HG03442 (cell line): ENCODE results near the gene UNC5B.

Source experiments
- ATAC-seq: cut with Tn5 transposase; IDR thresholded peaks from one replicate; pipeline ENCODE4 v1.9.1; 2021; ENCODE audit warnings: mild to moderate bottlenecking, moderate library complexity; ENCODE audit not compliant: unreplicated experiment

Gene UNC5B

GRCh38 chr10:71221586-71222202 lies 9.3 kb downstream of the UNC5B start:
- ATAC-seq = no peak

DNA sequence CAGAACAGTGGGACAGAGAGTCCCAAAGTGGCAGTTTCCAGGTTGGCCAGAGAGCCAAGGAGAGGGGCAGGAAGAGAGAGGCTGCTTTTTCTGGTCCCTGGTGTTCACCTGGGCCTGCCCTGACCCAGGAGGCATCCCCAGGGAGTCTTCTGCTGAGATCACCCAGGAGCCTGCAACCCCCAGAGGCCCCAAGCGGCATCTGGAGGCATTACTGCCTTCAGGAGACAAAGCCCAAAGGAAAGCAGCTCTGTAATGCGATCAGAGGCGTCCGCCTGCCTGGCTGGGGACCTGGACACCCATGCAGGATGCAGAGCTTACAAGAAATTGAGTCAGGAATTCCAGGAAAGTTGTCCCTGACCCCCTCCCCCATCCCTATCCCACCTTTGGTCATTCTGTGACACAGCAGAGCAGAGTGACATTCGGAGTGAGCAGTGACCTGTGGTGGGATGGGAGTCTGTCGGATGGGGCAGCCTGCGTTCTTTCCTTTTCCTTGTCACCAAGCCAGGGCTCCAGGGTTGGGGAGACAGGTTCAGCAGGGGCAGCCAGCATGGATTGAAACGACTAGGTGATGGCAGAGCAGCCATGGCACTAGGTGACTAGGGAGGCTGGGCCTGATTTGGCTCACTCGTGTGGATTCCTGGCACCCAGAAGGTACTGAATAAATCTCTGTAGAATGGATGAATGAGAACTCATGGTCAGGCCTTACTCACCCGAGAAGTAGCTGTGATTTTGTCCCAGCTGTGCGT lies 10.4 kb downstream of the UNC5B start:
- no peak for ATAC-seq

GRCh38 chr10:71223347-71224058 lies 11.1 kb downstream of the UNC5B start:
- no peak for ATAC-seq

GRCh38 chr10:71225291-71226058 lies 13.1 kb downstream of the UNC5B start:
- no peak for ATAC-seq

DNA sequence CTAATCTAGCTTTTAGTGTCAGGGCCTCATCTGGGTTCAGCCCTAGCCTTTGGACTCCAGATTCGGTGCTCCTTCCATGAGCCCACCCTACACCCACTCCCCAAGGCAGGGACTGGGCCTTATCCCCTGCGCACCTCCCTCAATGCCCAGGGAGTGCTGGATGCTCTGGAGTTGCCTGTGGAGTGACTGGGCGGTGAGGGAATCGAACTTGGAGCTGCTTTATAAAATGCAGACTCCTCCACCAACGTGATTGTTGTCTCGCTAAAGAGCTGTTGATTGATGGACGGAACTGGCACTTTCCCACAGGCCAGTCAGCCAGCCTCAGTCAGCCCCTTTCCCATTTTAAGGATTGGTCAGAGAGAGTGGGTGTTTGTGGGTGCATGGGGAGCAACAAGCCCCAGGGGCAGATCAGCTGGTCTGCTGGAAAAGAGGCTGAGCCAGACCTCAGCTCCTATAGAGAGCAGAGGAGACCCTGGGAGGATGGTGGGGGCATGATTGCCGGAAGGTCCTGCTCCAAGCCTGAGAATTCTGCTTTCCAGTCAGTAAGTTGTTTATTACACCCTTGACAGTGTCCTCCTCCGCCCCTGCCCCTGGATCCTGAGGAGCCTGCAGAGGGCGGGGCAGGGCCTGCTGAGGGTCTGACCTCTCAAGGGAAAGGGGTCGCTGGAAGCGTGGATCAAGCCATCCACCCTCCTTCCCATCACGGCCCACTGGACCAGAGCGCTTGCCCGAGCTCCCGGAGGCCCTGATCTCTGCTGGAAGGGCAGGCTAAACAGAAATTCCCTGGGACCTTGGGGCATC lies 16.7 kb downstream of the UNC5B start:
- no peak for ATAC-seq

GRCh38 chr10:71229726-71230655 lies 17.6 kb downstream of the UNC5B start:
- no peak for ATAC-seq

DNA sequence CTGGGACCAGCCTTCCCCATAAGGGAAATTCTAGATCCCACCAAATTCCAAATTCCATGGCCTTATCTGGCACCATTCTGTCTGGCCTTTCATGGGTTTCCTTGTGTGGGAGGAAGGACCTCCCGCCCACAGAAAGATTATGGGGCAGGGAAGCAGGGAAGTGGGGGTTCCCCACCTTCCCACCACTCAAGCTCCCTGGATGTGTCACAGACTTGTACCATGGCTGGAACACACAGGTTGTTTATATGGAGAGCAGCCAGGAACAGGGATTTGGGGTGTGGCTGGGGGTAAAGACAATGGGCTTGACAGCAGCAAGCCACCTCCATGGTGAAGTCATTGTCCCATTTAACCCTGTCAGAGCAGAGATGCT lies 18.3 kb downstream of the UNC5B start:
- ATAC-seq = no peak

DNA sequence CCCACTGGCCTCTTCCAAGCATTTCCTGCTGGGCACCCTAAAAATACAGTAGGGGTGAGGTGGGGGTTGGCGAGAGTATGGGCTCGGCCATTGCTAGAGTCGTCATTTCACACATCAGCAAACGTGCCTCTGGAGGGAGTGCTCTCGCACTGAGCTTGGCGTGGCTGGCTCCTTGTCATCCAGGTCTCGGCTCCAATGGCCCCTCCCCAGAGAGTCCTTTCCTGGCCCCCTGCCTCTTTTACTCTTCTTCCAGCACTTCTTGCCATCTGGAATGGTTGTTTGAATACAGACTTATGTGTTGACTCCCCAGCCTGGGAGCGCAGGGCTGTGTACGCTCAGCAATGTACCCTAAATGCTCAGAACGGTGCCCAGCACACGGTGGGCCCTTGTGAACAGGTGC lies 18.8 kb downstream of the UNC5B start:
- ATAC-seq = no peak

- ATAC-seq = no peak
Observed at GRCh38 chr10:71232089-71232998, 20.0 kb downstream of the UNC5B start.

DNA sequence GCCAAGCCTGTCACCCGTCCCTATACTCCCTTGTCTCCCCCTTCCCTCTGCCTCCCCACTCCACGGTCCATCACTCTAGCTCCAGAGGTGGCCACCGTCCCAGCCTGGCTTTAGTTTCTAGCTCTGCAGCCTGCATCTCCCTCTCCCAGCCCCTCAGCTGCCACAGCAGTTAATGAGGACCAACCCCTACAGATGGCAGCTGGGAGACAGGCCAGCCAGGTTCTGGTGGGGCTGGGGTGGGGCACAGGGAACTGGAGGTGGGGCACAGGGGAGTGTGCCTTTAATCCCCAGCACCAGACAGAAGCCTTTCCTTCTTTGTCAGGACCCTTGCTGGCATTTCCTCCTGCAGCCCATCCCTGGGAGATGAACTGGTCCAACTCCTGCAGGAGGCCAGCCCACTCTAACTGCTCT lies 21.1 kb downstream of the UNC5B start:
- no peak for ATAC-seq

- ATAC-seq = no peak
Observed at GRCh38 chr10:71234004-71234894, 21.9 kb downstream of the UNC5B start.

GRCh38 chr10:71234970-71235685 lies 22.8 kb downstream of the UNC5B start:
- no peak for ATAC-seq

GRCh38 chr10:71235808-71236207 lies 23.4 kb downstream of the UNC5B start:
- no peak for ATAC-seq

DNA sequence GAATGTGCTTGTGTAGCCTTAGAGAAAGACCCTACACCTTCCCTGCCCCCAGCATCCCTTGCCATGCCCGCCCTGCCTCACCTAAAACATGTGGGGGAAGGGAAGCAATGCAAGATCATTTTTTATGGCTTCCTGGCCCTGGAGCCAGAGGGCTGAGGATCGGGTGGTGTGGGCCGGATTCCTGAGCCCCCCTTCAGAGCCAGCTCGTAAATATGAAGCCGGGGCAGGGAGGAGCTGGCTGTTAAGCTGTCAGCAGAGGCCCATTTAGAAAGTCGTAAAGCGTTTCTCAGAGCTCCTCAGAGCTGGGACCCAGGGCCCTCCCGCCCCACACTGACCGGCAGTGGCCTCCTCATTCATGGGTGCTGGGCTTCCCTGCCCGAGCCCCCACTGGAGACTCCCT lies 23.9 kb downstream of the UNC5B start:
- no peak for ATAC-seq

GRCh38 chr10:71236822-71237682 lies 24.7 kb downstream of the UNC5B start:
- no peak for ATAC-seq
